PFSK-1 (cell line): ENCODE results near the gene CENPP.

Source experiments
- POLR2AphosphoS5 ChIP-seq: IDR thresholded peaks from 2 replicates; pipeline ENCODE4 v1.6.1; 2012; ENCODE audit warnings: low read depth, mild to moderate bottlenecking, control low read depth, low read length, moderate library complexity
- SIN3A ChIP-seq: IDR thresholded peaks from 2 replicates; pipeline ENCODE4 v1.6.1; 2012; ENCODE audit warnings: mild to moderate bottlenecking, low read length, moderate library complexity, borderline replicate concordance; ENCODE audit not compliant: insufficient read depth
- TAF1 ChIP-seq: IDR thresholded peaks from 2 replicates; pipeline ENCODE4 v1.6.1; 2012; ENCODE audit warnings: low read length, control low read depth, borderline replicate concordance; ENCODE audit not compliant: insufficient read depth

GRCh38 chr9:92637886-92638620 lies 312.3 kb downstream of the CENPP start:
- no peak for TF ChIP-seq POLR2AphosphoS5
- no peak for TF ChIP-seq SIN3A
- no peak for TF ChIP-seq TAF1
